ENCODE data around the gene LRRC9. TPM values are rescaled to one million over a fixed set of nuclear protein-coding genes. Genes with fewer than 3 reads are reported as not detected.

LRRC9 gene
- total RNA-seq, 1 donor from 2014 or later = 1.7 TPM

DNA sequence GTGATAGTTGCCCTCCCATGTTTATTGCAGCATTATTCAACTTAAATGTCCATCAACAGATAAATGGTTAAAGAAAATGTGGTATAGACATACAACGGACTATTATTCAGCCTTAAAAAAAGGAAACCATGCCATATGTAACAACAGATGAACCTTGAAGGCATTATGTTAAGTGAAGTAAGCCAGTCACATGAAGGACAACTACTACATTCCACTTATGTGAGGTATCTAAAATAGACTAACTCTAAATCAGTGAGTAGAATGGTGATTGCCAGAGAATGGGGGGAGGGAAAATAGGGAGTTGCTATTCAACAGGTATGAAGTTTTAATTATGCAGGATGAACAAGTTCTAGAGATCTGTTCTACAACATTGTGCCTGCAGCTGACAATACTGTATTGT, 181.8 kb downstream of the LRRC9 start:
- TF ChIP-seq, protein P1, sequence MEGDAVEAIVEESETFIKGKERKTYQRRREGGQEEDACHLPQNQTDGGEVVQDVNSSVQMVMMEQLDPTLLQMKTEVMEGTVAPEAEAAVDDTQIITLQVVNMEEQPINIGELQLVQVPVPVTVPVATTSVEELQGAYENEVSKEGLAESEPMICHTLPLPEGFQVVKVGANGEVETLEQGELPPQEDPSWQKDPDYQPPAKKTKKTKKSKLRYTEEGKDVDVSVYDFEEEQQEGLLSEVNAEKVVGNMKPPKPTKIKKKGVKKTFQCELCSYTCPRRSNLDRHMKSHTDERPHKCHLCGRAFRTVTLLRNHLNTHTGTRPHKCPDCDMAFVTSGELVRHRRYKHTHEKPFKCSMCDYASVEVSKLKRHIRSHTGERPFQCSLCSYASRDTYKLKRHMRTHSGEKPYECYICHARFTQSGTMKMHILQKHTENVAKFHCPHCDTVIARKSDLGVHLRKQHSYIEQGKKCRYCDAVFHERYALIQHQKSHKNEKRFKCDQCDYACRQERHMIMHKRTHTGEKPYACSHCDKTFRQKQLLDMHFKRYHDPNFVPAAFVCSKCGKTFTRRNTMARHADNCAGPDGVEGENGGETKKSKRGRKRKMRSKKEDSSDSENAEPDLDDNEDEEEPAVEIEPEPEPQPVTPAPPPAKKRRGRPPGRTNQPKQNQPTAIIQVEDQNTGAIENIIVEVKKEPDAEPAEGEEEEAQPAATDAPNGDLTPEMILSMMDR (conservative IDR thresholded peaks at IDR 0.05) = no peak
- DNase-seq (ENCODE audit: extremely low spot score, unreplicated experiment) = no peak

DNA sequence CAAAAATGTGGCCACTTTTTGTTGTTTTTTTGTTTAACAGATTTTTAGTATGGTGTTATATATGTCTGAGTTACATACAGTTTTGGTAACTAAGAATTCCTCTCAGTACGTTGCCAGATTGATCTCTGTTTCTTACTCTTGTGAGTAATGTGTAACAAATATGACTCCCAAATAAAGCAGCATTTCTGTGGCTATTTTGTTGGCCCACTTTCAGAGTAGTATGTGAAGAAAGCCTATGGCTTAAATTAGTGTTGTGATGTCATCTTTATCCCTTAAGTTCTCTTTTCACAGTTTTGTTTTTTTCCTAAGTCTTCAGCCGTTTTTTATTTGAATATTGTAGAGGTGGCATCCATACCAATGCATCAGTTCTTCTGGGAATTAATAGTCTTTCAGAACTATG, 182.4 kb downstream of the LRRC9 start:
- H3K9me3 Mint-ChIP-seq = peaks cover 11% of the 10 kb centered on the region
- H3K27ac Mint-ChIP-seq = no peak overlapping the region
- no peaks in the 10 kb centered on the region for H3K27me3 Mint-ChIP-seq
- peaks cover 23% of the 10 kb centered on the region for H3K36me3 Mint-ChIP-seq
- TF ChIP-seq, protein P1 (conservative IDR thresholded peaks at IDR 0.05) = no peak
- peaks cover 5% of the 10 kb centered on the region for H3K4me1 Mint-ChIP-seq (ENCODE audit: unreplicated experiment)
- DNase-seq (ENCODE audit: extremely low spot score, unreplicated experiment) = no peak
- H3K4me3 Mint-ChIP-seq = no peak overlapping the region

More for the DNA sequence above, 181.8 kb downstream of the LRRC9 start:
- no peak overlapping the region for H3K4me3 Mint-ChIP-seq
- H3K27me3 Mint-ChIP-seq = no peaks in the 10 kb centered on the region
- H3K9me3 Mint-ChIP-seq = peaks cover 11% of the 10 kb centered on the region
- no peak overlapping the region for H3K27ac Mint-ChIP-seq
- H3K36me3 Mint-ChIP-seq = peaks cover 23% of the 10 kb centered on the region
- peaks cover 5% of the 10 kb centered on the region for H3K4me1 Mint-ChIP-seq (ENCODE audit: unreplicated experiment)

DNA sequence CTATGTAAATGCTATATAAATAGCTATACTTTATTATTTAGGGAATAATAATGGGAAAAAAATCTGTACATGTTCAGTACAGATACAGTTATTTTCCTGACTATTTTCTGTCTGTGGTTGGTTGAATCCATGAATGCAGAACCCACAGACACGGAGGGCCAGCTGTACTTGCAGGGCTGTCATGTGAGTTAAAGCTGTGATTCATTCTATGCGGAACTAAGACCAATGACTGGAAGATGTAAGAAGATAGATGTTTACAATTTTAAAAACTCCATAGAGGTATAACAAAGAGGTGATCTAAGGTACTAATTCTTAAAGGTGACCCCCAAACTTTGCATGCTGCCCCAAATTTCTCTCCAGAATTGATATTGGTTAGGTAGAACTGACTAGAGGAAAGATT, 186.4 kb downstream of the LRRC9 start:
- Mint-ChIP-seq H3K4me1 (ENCODE audit: unreplicated experiment) (peaks cover 5% of the 10 kb centered on the region), H3K27me3 (no peaks in the 10 kb centered on the region), H3K27ac (no peak overlapping the region), H3K9me3 (peaks cover 3% of the 10 kb centered on the region), H3K4me3 (no peak overlapping the region), H3K36me3 (peaks cover 30% of the 10 kb centered on the region)
- no peak for DNase-seq (ENCODE audit: extremely low spot score, unreplicated experiment)
- TF ChIP-seq, protein P1 (conservative IDR thresholded peaks at IDR 0.05) = no peak

DNA sequence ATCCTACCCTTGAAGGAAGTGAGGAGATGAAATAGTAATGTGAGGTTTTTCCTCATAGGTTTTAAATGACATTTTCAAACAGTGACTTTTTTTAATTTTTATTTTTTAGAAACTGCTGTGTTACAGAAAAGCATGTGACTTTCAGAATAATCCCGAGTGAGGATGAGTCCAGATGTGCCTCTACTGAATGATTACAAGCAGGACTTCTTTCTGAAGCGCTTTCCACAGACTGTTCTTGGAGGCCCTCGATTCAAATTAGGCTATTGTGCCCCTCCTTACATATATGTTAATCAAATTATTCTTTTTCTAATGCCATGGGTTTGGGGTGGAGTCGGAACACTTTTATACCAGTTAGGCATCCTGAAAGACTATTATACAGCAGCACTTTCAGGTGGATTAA, 187.5 kb downstream of the LRRC9 start:
- Mint-ChIP-seq H3K4me1 (ENCODE audit: unreplicated experiment) (peaks cover 5% of the 10 kb centered on the region), H3K27me3 (no peaks in the 10 kb centered on the region)
- TF ChIP-seq, protein P1 (conservative IDR thresholded peaks at IDR 0.05) = no peak

DNA sequence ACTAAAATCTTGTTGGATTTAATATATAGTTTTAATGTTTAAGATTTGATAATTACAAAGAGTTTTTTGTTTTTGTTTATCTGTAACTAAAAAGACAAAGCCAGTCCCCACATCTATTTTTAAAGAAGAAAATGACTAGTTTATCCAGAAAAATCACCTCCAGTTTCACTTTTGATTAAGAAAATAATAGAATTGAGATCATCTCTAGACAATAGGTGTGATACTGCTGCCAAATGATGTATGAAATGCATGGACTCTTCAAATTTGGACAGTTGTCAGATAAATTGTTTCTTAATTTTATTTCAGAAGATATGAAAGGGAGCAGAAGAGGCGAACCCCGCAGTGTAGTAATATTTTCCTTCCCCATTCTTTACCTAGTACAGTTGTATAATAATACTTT, 191.8 kb downstream of the LRRC9 start:
- Mint-ChIP-seq H3K4me3 (no peak overlapping the region), H3K4me1 (ENCODE audit: unreplicated experiment) (no peaks in the 10 kb centered on the region), H3K36me3 (peaks cover 35% of the 10 kb centered on the region), H3K27me3 (no peaks in the 10 kb centered on the region), H3K9me3 (no peaks in the 10 kb centered on the region), H3K27ac (no peak overlapping the region)
- TF ChIP-seq, protein P1 (conservative IDR thresholded peaks at IDR 0.05) = no peak
- DNase-seq (ENCODE audit: extremely low spot score, unreplicated experiment) = no peak

More for the DNA sequence above, 187.5 kb downstream of the LRRC9 start:
- DNase-seq (ENCODE audit: extremely low spot score, unreplicated experiment) = no peak
- H3K9me3 Mint-ChIP-seq = peaks cover 3% of the 10 kb centered on the region
- H3K4me3 Mint-ChIP-seq = no peak overlapping the region
- H3K27ac Mint-ChIP-seq = no peak overlapping the region
- peaks cover 28% of the 10 kb centered on the region for H3K36me3 Mint-ChIP-seq

Other genes with a start within 250 kb of the LRRC9 start
- 4.9 and 11.1 TPM in 2 replicates for gene RTN1, start 49.4 kb upstream of the LRRC9 start, total RNA-seq (ENCODE audit: low replicate concordance)
- gene PCNX4, start 171.8 kb downstream of the LRRC9 start, total RNA-seq (ENCODE audit: low replicate concordance) = 35.2 and 70.2 TPM in 2 replicates
- 57.3 and 69.5 TPM in 2 replicates for gene DHRS7, start 245.3 kb downstream of the LRRC9 start, total RNA-seq (ENCODE audit: low replicate concordance)

Measured in type B pancreatic cell (in vitro differentiated cells).